Measurements from ENCODE around the gene SMYD3.

Gene SMYD3

GRCh38 chr1:245932302-245932972, 574.6 kb downstream of the SMYD3 start:
- DNase-seq = no peak

- no peak for DNase-seq
Measured at GRCh38 chr1:245931450-245931849, 575.6 kb downstream of the SMYD3 start.

- no peak for DNase-seq
Measured at GRCh38 chr1:245929224-245929623, 577.9 kb downstream of the SMYD3 start.

GRCh38 chr1:245926888-245927287, 580.2 kb downstream of the SMYD3 start:
- DNase-seq = no peak

- DNase-seq = no peak
Measured at GRCh38 chr1:245923215-245923614, 583.9 kb downstream of the SMYD3 start.

GRCh38 chr1:245921417-245921816, 585.7 kb downstream of the SMYD3 start:
- no peak for DNase-seq

GRCh38 chr1:245917403-245917802, 589.7 kb downstream of the SMYD3 start:
- no peak for DNase-seq

GRCh38 chr1:245915841-245916240, 591.2 kb downstream of the SMYD3 start:
- no peak for DNase-seq

- DNase-seq = no peak
Measured at GRCh38 chr1:245915406-245915805, 591.7 kb downstream of the SMYD3 start.

- DNase-seq = no peak
Measured at GRCh38 chr1:245908543-245908942, 598.5 kb downstream of the SMYD3 start.

GRCh38 chr1:245906207-245906606, 600.9 kb downstream of the SMYD3 start:
- DNase-seq = no peak

- DNase-seq = no peak
Measured at GRCh38 chr1:245903851-245904250, 603.2 kb downstream of the SMYD3 start.

GRCh38 chr1:245901565-245901964, 605.5 kb downstream of the SMYD3 start:
- no peak for DNase-seq

- DNase-seq = no peak
Measured at GRCh38 chr1:245901037-245901436, 606.0 kb downstream of the SMYD3 start.

- no peak for DNase-seq
Measured at GRCh38 chr1:245898581-245898980, 608.5 kb downstream of the SMYD3 start.

GRCh38 chr1:245896258-245896657, 610.8 kb downstream of the SMYD3 start:
- DNase-seq = no peak

GRCh38 chr1:245895455-245895959, 611.6 kb downstream of the SMYD3 start:
- no peak for DNase-seq

GRCh38 chr1:245894843-245895242, 612.2 kb downstream of the SMYD3 start:
- DNase-seq = no peak

GRCh38 chr1:245893025-245893424, 614.1 kb downstream of the SMYD3 start:
- no peak for DNase-seq

GRCh38 chr1:245888809-245889208, 618.3 kb downstream of the SMYD3 start:
- peak; percentile 35 for DNase-seq

GRCh38 chr1:245887829-245888228, 619.2 kb downstream of the SMYD3 start:
- DNase-seq = no peak

- DNase-seq = no peak
Measured at GRCh38 chr1:245881767-245882391, 625.2 kb downstream of the SMYD3 start.

GRCh38 chr1:245880754-245881403, 626.2 kb downstream of the SMYD3 start:
- DNase-seq = peak; percentile 96

- no peak for DNase-seq
Measured at GRCh38 chr1:245879091-245879490, 628.0 kb downstream of the SMYD3 start.

Data from fibroblast of skin of right quadriceps (primary cell).